Adrenal gland (tissue), 5 donors: Measurements from ENCODE around the gene CREB5.

Experiments used
- CTCF ChIP-seq, 6 experiments: fragments of 450-650 bp in 4 of 6; fragments of 200-600 bp in 2 of 6; sonication (generic) in 1 of 6; IDR thresholded peaks; 1 replicate in 5 of 6; 2 replicates in 1 of 6; pipeline versions ENCODE4 v1.5.1 to v1.8.0; 2016 to 2021; ENCODE audit warnings: antibody characterized with exemption in 6 of 6, mild to moderate bottlenecking in 2 of 6, moderate library complexity in 1 of 6
- POLR2A ChIP-seq, 2 donors: fragments of 450-650 bp; IDR thresholded peaks; one replicate each; pipeline ENCODE4 v1.6.1; 2017; ENCODE audit warnings: antibody characterized with exemption in 2 of 2, mild to moderate bottlenecking in 2 of 2, moderate library complexity in 1 of 2
- donor health status: DM: no; HTN: no; CAD: no.

DNA sequence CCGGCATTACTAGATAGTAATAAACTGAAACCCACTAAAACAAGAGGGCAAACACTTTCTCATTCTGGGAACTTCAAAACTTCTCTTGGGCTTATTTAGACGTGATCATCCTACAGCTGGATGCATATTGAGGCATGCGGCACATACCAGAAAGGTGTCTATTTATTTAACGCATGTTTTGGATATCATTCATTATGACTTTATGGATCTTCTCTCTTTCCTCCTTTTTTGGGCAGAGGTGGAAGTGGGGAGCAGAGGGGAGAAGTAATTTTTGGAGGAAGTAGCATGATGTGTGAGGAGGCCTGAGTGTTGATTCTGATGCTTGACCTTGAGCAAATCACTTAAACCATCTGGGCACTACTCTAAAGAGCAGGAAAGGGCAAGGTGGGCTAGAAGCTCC is 275.2 kb downstream of the CREB5 start:
- TF ChIP-seq CTCF (IDR thresholded peaks at IDR 0.05) = no peak
- TF ChIP-seq POLR2A (IDR thresholded peaks at IDR 0.05) = no peak
